Endodermal cell (in vitro differentiated cells): ENCODE data around the gene RGS6. TPM values are rescaled to one million over a fixed set of nuclear protein-coding genes. Genes with fewer than 3 reads are reported as not detected.

Experiments
- DNase-seq: peaks from one replicate; pipeline ENCODE4 v3.0.0-alpha.2; 2017
- H3K27ac ChIP-seq: 2 replicates; pipeline ENCODE4 v1.5.1; 2013; ENCODE audit warnings: mild to moderate bottlenecking, low read depth, low read length, moderate library complexity
- H3K27me3 ChIP-seq: 2 replicates; pipeline ENCODE4 v1.6.1; 2013; ENCODE audit warnings: mild to moderate bottlenecking, low read length, moderate library complexity; ENCODE audit not compliant: insufficient read depth, control insufficient read depth, poor library complexity, severe bottlenecking
- H3K36me3 ChIP-seq: 2 replicates; pipeline ENCODE4 v1.7.0; 2013; ENCODE audit warnings: mild to moderate bottlenecking, low read length, moderate library complexity; ENCODE audit not compliant: control insufficient read depth, insufficient read depth
- H3K4me1 ChIP-seq: one replicate; pipeline ENCODE4 v1.7.0; 2013; ENCODE audit warnings: low read length; ENCODE audit not compliant: control insufficient read depth, insufficient read depth
- H3K4me3 ChIP-seq: 2 replicates; pipeline ENCODE4 v1.5.1; 2013; ENCODE audit warnings: mild to moderate bottlenecking, low read length, moderate library complexity
- H3K9ac ChIP-seq: 2 replicates; pipeline ENCODE4 v1.6.1; 2013; ENCODE audit warnings: mild to moderate bottlenecking, low read length, moderate library complexity; ENCODE audit not compliant: poor library complexity, severe bottlenecking; ENCODE audit errors: extremely low read depth
- H3K9me3 ChIP-seq: 2 replicates; pipeline ENCODE4 v1.6.1; 2013; ENCODE audit warnings: mild to moderate bottlenecking, low read length, moderate library complexity; ENCODE audit not compliant: control insufficient read depth
- H3K27ac Mint-ChIP-seq: 2 replicates; pipeline ENCODE4 v1.8.0; 2020; ENCODE audit warnings: mixed read lengths
- H3K27me3 Mint-ChIP-seq: 2 replicates; pipeline ENCODE4 v1.8.0; 2021; ENCODE audit warnings: mild to moderate bottlenecking, mixed read lengths; ENCODE audit not compliant: insufficient read depth
- H3K36me3 Mint-ChIP-seq: 2 replicates; pipeline ENCODE4 v1.8.0; 2020; ENCODE audit warnings: low read depth, mixed read lengths
- H3K4me1 Mint-ChIP-seq: 2 replicates; pipeline ENCODE4 v1.8.0; 2020; ENCODE audit warnings: mixed read lengths
- H3K4me3 Mint-ChIP-seq: 2 replicates; pipeline ENCODE4 v1.8.0; 2020; ENCODE audit warnings: mild to moderate bottlenecking, moderate library complexity, mixed read lengths
- H3K9me3 Mint-ChIP-seq: 2 replicates; pipeline ENCODE4 v1.8.0; 2020; ENCODE audit warnings: mild to moderate bottlenecking, mixed read lengths
- WGBS, 2 experiments: methylation state at CpG; one replicate each; pipeline versions ENCODE4 v1.1.5 to v1.1.7; 2013; ENCODE audit warnings: missing lambda C conversion rate in 2 of 2, mixed read lengths in 1 of 2; ENCODE audit not compliant: insufficient coverage in 1 of 2, insufficient read length in 1 of 2; 5-methylcytosine and 5-hydroxymethylcytosine counted together
- total RNA-seq, 2 donors: library from RNA; stranded (reverse); fragmentation: NEBNext Ultra II Directional in 1 of 2; extraction: Animal tissue kit (Norgen Biotek cat#: 25700) in 1 of 2; gene quantifications; 2 replicates in 1 of 2; 3 replicates in 1 of 2; pipeline ENCODE4 v1.2.1, GENCODE V29; 2021
- TF ChIP-seq, protein P1 (sequence below): fragments of 200-600 bp; sonication (generic); conservative IDR thresholded peaks from 2 replicates; pipeline ENCODE4 v1.5.0; 2021; ENCODE audit warnings: antibody characterized with exemption, mild to moderate bottlenecking

Gene RGS6
- total RNA-seq, 2 donors from 2014 or later = 10.1 to 16.3 TPM

GRCh38 chr14:72432748-72433147 lies 500.5 kb downstream of the RGS6 start:
- no peak overlapping the region for H3K4me3 ChIP-seq
- no peak overlapping the region for H3K9ac ChIP-seq
- peaks cover 30% of the 10 kb centered on the region for H3K4me1 Mint-ChIP-seq
- no peak overlapping the region for H3K4me3 Mint-ChIP-seq
- 74 to 76% methylated on average over 5 of the region's 5 CpGs for WGBS, 2 experiments
- H3K27ac Mint-ChIP-seq = no peak overlapping the region
- H3K27me3 ChIP-seq = no peaks in the 10 kb centered on the region
- no peaks in the 10 kb centered on the region for H3K36me3 Mint-ChIP-seq
- H3K9me3 ChIP-seq = peaks cover 22% of the 10 kb centered on the region
- H3K9me3 Mint-ChIP-seq = peaks cover 7% of the 10 kb centered on the region
- DNase-seq = no peak
- H3K36me3 ChIP-seq = no peaks in the 10 kb centered on the region
- H3K4me1 ChIP-seq = peaks cover 12% of the 10 kb centered on the region
- peaks cover 2% of the 10 kb centered on the region for H3K27me3 Mint-ChIP-seq
- TF ChIP-seq, protein P1, sequence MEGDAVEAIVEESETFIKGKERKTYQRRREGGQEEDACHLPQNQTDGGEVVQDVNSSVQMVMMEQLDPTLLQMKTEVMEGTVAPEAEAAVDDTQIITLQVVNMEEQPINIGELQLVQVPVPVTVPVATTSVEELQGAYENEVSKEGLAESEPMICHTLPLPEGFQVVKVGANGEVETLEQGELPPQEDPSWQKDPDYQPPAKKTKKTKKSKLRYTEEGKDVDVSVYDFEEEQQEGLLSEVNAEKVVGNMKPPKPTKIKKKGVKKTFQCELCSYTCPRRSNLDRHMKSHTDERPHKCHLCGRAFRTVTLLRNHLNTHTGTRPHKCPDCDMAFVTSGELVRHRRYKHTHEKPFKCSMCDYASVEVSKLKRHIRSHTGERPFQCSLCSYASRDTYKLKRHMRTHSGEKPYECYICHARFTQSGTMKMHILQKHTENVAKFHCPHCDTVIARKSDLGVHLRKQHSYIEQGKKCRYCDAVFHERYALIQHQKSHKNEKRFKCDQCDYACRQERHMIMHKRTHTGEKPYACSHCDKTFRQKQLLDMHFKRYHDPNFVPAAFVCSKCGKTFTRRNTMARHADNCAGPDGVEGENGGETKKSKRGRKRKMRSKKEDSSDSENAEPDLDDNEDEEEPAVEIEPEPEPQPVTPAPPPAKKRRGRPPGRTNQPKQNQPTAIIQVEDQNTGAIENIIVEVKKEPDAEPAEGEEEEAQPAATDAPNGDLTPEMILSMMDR = no peak
- no peak overlapping the region for H3K27ac ChIP-seq

GRCh38 chr14:72433511-72433910 lies 501.3 kb downstream of the RGS6 start:
- no peak overlapping the region for H3K4me3 Mint-ChIP-seq
- Histone ChIP-seq H3K9ac (no peak overlapping the region), H3K36me3 (no peaks in the 10 kb centered on the region), H3K27ac (no peak overlapping the region), H3K4me1 (peaks cover 12% of the 10 kb centered on the region), H3K4me3 (no peak overlapping the region), H3K9me3 (peaks cover 14% of the 10 kb centered on the region), H3K27me3 (no peaks in the 10 kb centered on the region)
- H3K36me3 Mint-ChIP-seq = no peaks in the 10 kb centered on the region
- TF ChIP-seq, protein P1 = no peak
- H3K27ac Mint-ChIP-seq = no peak overlapping the region
- no peak for DNase-seq
- WGBS, 2 experiments = 87 to 100% methylated on average over 2 to 6 of the region's 6 CpGs
- H3K4me1 Mint-ChIP-seq = peaks cover 30% of the 10 kb centered on the region
- no peaks in the 10 kb centered on the region for H3K9me3 Mint-ChIP-seq
- H3K27me3 Mint-ChIP-seq = peaks cover 4% of the 10 kb centered on the region

DNA sequence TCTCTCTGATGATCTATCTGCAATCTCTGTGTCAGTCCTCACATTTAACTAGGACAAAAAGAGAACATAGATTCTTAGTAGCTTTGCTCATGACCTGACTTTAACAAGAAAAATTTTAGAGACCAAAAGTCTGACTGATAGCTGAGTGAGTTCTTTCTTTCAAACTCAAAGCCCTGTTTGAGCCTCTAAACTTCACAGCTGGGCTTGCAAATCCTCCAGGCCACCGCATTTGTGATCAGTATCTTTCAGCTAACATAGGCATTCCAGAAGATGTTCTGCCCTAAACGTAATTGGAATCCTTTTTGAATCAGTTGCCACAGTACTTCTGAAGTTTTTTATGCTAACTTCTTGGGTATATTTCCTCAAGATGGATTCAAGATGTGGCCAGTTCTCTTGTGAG lies 502.6 kb downstream of the RGS6 start:
- Histone ChIP-seq H3K4me3 (peak overlapping the region; percentile 61), H3K27me3 (peaks cover 5% of the 10 kb centered on the region), H3K4me1 (peaks cover 12% of the 10 kb centered on the region), H3K27ac (no peak overlapping the region), H3K9ac (peak overlapping the region; percentile 35), H3K9me3 (peaks cover 5% of the 10 kb centered on the region), H3K36me3 (no peaks in the 10 kb centered on the region)
- Mint-ChIP-seq H3K4me3 (peak overlapping the region; percentile 5), H3K36me3 (no peaks in the 10 kb centered on the region), H3K27me3 (peaks cover 8% of the 10 kb centered on the region), H3K4me1 (peaks cover 30% of the 10 kb centered on the region), H3K27ac (peak overlapping the region; percentile 62), H3K9me3 (no peaks in the 10 kb centered on the region)
- DNase-seq = no peak
- TF ChIP-seq, protein P1 = no peak
- WGBS, 2 experiments = 62 to 65% methylated on average over 2 of the region's 2 CpGs
